ENCODE data around the gene DDC.
"Not testable (repeated sequence)": the region's sequence is repeated elsewhere in the genome, so short reads cannot be mapped to it uniquely, and the experiment has no call there.

DDC gene

DNA sequence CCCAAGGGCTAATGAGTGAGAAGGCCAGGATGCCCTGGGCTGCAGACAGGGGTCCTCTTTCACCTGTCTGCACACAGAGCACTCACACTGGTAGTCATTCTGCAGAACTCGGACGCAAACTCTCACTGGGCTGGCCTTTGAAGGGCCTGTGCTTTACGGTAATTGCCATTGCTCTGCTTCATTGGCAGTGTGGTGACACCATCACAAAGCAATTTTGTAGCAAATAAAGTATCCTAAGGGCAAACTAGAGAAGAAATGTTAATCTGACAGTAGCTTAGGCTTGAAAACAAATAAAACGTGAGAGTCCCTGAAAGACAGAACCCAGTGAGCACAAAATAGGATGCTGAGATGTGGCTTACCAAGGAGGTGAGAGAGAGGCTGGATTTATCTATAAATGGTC lies 84.4 kb downstream of the DDC start:
- ATAC-seq (no peak), DNase-seq (no peak)

- no peak for DNase-seq
- no peak for ATAC-seq
These were observed 85.3 kb downstream of the DDC start for GRCh38 chr7:50479743-50480517.

- ATAC-seq: no peak
- no peak for DNase-seq
These were observed 87.6 kb downstream of the DDC start for GRCh38 chr7:50477640-50478039.

DNA sequence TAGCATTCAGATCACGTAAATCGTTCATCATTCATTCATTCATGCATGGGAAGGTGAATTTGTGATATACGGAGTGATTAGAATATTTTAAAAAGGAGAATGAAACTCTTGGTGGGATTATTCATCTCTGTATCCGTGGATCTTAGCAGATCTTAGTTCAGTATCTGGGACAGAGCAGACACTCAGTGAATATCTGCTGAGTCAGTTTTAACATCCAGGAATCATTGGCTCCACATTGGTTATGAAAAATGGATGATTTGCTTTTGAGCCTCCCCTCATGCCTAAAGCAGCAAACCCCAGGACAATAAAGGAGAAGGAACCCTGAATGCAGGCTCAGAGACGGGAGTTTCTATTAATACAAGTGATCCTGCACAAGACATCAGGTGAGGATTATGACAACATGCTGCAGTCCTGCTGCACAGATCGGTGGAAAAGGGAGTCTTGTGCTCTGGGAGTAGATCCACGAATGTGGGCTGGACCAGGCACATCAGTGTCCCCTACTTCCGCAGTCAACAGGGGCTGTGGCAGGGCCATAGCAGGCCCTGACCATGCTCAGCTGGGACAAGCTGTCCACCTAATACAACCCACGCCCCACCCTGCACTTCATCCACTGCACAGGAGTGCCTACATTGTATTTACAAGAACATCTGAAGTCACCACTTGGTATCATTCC lies 88.1 kb downstream of the DDC start:
- no peak for DNase-seq
- ATAC-seq: no peak

DNA sequence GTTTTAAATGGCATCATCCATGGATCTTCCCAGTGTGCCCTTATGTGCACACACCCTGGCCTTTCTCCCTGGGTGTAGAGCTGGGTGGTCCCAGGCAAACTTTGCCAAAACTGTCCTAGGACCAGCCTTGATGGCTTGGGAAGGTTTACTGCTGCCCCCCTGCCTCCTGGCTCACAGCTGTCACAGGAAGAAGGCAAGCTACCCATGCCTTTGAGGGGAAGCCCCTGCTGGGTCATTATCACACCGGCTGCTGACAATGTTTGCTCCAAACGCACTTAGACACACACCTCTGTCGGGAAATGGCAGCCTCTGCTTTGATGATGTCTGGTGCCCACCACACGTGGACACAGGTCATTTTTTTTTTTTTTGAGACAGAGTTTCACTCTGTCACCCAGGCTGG lies 89.9 kb downstream of the DDC start:
- ATAC-seq (peak; percentile 68), DNase-seq (no peak)

DNA sequence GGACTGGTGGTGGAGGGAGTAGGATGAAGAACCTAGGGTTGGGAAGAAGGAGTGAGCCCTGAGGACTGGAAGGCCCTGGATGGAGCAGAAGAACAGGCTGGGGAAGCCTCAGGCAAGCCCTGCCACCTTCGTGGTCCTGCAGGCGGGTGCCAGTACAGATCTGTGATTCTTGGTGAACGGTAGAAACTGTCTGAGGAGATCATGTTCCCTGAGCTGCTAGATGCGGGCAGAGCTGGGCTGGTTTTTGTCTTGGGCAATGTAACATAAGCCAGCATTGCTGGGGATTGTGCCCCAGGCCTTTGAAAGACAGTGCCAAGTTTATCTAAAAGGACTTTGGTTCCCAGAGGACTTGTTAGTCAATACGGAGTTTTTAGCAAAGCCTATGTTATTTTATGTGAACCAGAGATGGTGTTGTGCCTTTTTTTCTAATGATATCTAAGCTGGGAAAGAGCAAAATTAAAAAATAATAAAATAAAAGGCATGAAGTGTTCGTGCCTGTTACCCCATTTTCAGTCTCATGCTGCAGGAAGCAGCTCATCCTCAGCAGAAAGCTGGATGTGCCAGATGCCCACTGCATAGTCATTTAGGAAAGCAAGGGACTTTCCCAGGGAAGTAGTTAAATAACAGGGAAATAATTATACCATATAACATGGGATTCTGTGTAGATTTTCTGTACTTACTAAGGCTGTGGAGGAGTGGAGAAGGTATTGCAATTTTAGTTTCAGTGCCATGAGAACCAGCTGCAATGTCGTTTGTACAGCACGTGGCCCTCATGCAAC lies 90.6 kb downstream of the DDC start:
- ATAC-seq: no peak
- no peak for DNase-seq

GRCh38 chr7:50473531-50473930 lies 91.7 kb downstream of the DDC start:
- ATAC-seq: no peak

DNA sequence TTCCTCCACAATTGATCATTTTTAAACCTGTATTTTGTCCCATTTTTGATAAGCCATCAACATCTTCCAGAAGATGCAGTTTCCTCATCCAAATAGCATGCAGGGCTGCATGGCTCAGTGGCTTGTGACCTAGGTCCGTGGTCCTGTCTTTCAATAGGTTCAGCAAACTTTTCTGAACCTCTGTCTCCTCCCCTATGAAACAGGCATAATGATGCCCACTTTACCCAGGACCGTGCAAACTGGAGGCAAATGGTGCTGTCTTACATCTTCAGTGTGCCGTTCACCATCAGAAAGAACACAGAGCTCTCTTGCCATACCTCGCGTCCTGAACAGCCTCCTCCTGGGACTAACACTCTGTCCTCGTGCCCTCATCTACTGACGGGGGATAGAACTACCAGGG lies 92.8 kb downstream of the DDC start:
- ATAC-seq: no peak
- DNase-seq: no peak

More at GRCh38 chr7:50473531-50473930, 91.7 kb downstream of the DDC start:
- DNase-seq: no peak

DNA sequence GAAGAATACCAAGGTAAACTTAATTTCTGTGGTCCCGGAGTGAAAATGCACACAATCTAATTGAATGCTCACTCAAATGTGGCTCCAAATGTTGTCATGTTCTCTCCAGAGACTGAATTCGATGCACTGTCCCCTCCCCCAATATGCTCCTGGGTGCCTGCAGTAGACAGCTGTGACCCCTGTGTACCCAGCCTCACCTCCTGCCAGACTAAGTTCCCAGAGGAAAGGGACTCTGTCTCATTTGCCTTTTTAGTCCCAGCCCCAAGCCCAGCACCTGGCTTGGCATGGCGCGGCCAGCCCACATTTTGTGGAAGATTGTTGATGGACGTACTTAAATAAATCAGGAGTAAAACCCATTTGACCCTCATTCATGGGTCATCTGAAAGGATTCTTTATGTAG lies 93.2 kb downstream of the DDC start:
- no peak for ATAC-seq

GRCh38 chr7:50470250-50471163 lies 94.7 kb downstream of the DDC start:
- ATAC-seq: no peak
- DNase-seq: no peak

More for the DNA sequence above, 93.2 kb downstream of the DDC start:
- no peak for DNase-seq

GRCh38 chr7:50469181-50469580 lies 96.0 kb downstream of the DDC start:
- DNase-seq: no peak
- ATAC-seq: no peak

DNA sequence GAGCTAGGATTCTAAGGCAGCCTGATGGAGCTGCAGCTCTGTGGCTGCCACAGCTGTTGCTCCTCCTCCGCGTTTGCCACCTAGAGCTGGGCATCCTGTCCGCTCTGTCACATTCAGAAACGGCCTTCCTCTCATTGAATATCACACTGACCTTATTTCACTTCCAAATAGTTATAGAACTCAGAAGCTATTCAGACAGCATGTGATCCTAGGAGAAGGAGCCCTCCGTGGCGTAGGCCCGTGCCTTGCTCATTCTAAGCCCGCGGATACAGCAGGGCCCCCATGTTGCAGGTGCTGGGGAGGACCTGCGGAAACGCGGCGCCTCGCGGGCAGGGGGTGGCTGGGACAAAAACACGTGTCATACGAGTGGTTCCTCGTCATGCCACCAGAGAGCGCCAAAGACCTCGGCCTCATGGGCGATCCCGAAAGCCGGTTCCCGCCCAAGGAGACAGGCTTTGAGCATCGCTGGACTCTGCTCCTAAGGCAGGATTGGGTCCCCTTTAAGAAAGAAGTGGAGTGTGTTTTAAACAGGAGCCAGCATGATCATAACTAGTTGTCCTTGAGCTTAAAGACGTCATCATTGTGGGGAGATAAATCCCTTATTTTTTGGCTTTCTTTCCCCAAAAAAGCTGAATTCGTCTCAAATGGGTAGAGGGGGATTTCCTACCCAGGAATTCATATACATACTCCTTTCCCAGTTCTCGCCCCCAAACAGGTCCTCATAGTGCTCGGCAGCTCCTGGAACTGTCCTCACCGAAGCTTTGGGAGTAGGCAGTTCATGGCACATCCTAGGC lies 97.2 kb downstream of the DDC start:
- DNase-seq: peak; percentile 87
- peak; percentile 86 for ATAC-seq

DNA sequence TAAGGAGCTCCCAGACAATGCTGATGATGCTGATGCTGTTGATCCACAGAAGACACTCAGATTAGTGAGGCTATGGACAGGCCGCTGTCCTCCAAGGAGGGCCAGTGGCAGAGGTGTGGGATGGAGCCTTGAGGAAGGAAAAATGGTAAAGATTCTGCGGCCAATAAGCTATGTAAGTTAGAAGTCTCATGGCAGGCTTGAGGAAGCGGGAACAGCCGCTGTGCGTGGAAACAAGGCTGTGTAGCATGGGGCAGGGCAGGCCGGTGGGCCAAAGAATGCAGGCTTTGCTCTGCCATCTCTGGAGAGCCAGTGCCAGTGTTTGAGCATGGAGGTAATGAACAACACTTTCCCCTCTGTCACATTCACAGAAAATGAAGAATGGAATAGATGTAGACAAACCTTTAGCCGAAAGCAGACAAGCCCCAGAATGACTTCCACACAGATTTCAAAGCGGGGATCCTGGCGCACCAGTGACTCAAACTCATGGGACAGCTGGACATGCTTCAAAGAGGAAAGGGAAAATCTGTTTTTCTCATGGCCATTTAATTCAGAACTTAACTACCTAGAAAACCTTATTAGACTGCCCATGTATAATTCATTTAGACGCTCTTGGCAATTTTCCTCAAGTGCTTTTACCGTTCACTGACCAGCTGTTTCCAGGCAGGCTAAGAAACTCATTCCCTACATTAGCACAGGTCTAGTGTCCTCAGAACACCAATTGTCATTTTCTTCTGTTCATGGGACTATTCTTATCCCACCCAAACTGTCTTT lies 98.2 kb downstream of the DDC start:
- ATAC-seq (no peak), DNase-seq (no peak)

DNA sequence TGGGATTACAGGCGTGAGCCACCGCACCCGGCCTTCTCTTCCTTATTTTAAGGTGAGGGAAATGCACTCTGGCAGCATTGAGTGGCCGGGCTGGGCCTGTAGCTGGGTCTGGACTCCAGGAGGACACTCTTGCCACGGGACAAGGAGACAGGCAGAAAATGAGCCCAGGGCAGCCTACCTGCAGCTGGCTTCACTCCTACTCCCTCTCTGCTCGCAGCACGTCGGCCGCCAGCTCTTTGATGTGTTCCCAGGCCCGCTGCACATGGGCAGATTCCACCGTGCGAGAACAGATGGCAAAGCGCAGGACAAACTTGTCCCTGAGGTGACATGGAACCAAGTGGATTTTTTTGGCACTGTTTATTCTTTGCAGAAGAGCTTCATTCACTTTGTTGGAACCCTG lies 102.2 kb downstream of the DDC start:
- ATAC-seq (no peak), DNase-seq (no peak)

- ATAC-seq: no peak
- no peak for DNase-seq
These were observed 102.8 kb downstream of the DDC start for GRCh38 chr7:50462361-50462760.

DNA sequence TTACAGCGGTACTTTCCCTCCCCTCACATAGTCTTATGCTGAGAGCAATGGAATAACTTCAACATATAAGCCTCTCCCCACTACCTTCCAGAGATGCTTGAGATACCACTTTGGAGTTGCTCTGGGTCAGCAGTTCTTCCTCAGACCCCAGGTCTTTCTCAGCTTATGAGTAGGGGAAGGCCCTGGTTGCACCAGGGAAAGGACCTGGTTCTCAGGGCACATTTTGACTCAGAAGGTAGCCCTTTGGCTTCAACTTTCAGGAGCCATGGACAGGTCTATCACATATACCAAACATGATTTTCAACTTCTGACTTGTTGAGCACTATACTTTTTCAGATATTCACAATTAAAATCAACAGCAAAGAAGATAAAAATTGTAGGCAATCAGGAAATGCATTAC lies 103.5 kb downstream of the DDC start:
- DNase-seq: no peak
- ATAC-seq: no peak

GRCh38 chr7:50459183-50459582 lies 106.0 kb downstream of the DDC start:
- DNase-seq, ATAC-seq: not testable (repeated sequence)

- DNase-seq, ATAC-seq: not testable (repeated sequence)
These were observed 106.6 kb downstream of the DDC start for GRCh38 chr7:50458651-50459050.

DNA sequence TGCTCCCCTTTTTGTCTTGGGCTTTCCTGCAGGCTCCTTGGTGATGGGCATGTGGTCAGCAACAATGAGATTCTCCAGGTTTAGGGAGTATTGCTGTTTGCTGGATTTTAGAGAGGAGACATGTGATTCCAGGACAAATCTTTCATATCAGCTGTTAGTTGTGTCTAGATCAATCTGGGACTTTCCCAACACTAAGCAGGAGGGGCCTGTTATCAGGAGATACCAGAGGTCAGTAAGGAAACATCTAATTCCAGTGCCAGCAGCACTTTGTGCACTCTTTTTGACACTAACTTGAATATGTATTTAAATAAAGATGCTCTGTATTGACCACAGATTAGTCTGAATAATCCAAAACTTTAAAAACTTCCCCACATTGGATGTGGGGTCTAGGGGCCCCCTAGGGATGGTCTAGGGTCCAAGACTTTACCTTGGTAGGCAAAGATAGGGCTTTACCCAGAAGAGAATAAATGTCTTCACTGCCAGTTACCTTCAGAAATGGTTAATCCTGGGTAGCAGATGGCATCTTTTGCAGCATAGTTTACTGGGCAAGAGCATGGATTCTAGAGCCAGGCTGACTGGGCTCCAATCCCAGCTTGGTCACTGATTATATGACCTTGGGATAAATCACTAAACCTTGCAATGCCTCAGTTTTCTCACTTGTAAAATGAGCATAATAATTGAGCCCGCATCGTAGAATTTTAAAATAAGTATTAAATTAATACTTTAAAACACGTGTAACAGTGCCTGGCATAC lies 108.7 kb downstream of the DDC start:
- ATAC-seq (no peak), DNase-seq (no peak)

- no peak for DNase-seq
- ATAC-seq: no peak
These were observed 109.5 kb downstream of the DDC start for GRCh38 chr7:50455658-50456057.

Measured in stimulated activated naive CD8-positive, alpha-beta T cell treated with anti-CD3 and anti-CD28 coated beads, Interleukin-15, Interleukin-2, amounts not matched to agents 100 U/mL and 50 U/mL, for 24 hours (primary cell).